Activated CD4-positive, CD25-positive, alpha-beta regulatory T cell (primary cell): Measurements from ENCODE around the gene EP300.
"Not testable (repeated sequence)": the region's sequence is repeated elsewhere in the genome, so short reads cannot be mapped to it uniquely, and the experiment has no call there.

Source experiments
- DNase-seq, 4 experiments: peaks; one replicate each; lab custom pipeline; 2025; lab: John Stamatoyannopoulos, UW

EP300 gene

DNA sequence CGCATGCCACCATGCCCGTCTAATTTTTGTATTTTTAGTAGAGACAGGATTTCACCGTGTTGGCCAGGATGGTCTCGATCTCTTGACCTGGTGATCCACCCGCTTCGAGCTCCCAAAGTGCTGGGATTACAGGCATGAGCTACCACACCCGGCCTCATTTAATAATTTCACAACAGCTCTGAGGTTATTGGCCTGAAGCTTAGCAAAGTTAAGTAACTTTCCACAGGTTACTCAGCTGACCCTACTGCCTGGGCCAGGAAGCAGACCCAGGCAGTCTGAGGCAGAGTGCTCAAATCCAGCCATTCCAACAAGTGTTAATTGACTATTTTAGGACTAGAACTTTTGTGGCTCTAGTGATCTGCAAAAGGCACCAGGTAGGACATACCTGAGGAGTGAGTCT lies 60.5 kb downstream of the EP300 start:
- no peak for DNase-seq

DNA sequence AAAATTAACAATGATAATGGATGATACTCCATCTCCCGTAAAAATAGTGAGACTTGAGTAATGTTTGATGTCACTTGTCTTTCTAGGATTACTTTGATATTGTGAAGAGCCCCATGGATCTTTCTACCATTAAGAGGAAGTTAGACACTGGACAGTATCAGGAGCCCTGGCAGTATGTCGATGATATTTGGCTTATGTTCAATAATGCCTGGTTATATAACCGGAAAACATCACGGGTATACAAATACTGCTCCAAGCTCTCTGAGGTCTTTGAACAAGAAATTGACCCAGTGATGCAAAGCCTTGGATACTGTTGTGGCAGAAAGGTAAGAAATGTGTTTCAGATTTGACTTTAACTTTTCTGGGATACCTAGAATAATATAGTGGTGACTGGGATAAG lies 64.7 kb downstream of the EP300 start:
- no peak for DNase-seq

DNA sequence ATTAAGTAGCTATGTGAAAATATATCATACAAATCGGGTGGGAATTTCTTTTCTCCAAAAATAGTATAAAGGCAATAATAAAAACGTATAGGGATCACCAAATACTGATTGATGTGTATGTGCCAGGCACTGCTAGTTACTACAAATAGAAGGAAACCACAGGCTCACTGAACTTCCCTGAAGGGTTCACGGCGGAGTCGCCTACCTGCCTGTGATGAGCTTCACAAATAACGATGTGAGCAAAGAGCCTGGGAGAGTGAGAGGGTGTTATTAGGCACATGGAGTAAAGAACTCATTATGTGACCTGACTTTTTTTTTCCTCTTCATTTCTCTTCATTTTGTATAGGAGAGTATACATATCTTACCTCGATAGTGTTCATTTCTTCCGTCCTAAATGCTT lies 76.8 kb downstream of the EP300 start:
- no peak for DNase-seq

DNA sequence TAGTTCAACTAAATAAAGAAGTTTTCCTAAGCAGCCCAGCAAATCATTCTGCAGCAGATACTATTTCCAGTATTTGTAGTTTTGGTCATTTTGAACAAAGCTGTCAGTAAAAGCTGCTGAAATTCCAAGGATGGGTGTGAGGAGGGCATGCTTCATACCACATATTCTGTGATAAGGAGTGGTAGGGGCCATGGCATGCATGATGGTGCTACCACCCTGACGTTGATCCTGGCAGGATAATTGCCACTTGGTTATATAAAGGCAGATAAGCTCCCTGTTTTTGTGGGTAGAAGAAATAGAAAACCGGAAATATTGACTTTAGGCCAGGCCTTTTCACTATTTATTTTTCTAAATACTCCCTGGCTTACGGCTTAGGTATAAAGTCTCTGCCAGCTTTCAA lies 79.6 kb downstream of the EP300 start:
- DNase-seq, result no peak

DNA sequence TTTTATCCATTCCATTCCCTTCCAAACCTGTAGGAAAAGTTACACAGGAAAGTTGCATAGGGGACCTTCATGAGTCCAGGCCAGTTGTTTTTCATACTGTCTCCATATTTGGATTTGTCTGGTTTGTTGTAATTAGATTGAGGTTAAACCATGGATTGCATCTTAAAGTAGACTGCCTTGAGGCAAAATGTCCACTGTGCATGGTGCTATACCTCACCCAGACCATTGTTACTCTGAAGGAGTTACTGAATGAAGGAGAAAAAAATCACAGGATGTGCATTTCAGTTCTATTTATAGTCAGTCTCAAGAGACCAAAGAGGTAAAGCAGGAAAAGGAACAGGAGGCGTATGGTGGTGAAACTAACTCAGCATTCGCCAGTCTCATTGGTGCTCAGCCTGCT lies 83.2 kb downstream of the EP300 start:
- DNase-seq, result no peak

DNA sequence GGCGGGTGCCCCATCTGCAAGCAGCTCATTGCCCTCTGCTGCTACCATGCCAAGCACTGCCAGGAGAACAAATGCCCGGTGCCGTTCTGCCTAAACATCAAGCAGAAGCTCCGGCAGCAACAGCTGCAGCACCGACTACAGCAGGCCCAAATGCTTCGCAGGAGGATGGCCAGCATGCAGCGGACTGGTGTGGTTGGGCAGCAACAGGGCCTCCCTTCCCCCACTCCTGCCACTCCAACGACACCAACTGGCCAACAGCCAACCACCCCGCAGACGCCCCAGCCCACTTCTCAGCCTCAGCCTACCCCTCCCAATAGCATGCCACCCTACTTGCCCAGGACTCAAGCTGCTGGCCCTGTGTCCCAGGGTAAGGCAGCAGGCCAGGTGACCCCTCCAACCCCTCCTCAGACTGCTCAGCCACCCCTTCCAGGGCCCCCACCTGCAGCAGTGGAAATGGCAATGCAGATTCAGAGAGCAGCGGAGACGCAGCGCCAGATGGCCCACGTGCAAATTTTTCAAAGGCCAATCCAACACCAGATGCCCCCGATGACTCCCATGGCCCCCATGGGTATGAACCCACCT lies 84.7 kb downstream of the EP300 start:
- DNase-seq, result no peak

DNA sequence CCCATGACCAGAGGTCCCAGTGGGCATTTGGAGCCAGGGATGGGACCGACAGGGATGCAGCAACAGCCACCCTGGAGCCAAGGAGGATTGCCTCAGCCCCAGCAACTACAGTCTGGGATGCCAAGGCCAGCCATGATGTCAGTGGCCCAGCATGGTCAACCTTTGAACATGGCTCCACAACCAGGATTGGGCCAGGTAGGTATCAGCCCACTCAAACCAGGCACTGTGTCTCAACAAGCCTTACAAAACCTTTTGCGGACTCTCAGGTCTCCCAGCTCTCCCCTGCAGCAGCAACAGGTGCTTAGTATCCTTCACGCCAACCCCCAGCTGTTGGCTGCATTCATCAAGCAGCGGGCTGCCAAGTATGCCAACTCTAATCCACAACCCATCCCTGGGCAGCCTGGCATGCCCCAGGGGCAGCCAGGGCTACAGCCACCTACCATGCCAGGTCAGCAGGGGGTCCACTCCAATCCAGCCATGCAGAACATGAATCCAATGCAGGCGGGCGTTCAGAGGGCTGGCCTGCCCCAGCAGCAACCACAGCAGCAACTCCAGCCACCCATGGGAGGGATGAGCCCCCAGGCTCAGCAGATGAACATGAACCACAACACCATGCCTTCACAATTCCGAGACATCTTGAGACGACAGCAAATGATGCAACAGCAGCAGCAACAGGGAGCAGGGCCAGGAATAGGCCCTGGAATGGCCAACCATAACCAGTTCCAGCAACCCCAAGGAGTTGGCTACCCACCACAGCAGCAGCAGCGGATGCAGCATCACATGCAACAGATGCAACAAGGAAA lies 85.4 kb downstream of the EP300 start:
- DNase-seq, result no peak

DNA sequence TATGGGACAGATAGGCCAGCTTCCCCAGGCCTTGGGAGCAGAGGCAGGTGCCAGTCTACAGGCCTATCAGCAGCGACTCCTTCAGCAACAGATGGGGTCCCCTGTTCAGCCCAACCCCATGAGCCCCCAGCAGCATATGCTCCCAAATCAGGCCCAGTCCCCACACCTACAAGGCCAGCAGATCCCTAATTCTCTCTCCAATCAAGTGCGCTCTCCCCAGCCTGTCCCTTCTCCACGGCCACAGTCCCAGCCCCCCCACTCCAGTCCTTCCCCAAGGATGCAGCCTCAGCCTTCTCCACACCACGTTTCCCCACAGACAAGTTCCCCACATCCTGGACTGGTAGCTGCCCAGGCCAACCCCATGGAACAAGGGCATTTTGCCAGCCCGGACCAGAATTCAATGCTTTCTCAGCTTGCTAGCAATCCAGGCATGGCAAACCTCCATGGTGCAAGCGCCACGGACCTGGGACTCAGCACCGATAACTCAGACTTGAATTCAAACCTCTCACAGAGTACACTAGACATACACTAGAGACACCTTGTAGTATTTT lies 86.1 kb downstream of the EP300 start:
- DNase-seq, result no peak

DNA sequence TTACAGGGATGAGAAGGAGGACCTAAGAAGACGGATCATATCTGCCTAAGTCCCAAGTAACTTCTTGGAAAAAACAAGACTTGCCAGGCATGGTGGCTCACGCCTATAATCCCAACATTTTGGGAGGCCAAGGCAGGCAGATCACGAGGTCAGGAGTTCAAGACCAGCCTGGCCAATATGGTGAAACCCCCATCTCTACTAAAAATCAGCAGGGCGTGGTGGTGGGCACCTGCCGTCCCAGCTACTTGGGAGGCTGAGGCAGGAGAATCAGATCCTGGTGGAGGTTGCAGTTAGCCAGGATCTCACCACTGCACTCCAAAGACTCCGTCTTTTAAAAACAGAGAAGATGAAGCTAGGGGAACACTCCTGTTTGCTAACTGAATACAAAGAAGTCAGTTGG lies 88.0 kb downstream of the EP300 start:
- not testable (repeated sequence) for DNase-seq

DNA sequence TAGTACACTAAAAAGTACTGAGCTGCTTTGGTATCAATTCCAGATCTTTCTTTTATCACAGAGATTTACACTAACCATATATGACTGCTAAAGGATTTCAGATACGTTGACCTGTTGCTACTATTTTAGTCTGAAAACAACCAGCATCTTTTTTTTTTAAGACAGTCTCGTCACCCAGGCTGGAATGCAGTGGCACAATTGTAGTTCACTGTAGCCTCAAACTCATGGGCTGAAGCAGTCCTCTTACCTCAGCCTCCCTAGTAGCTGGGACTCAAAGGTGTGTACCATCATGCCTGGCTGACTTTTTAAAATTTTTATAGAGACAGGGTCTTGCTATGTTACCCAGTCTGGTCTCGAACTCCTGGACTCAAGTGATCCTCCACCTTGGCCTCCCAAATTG lies 88.5 kb downstream of the EP300 start:
- DNase-seq, result no peak

DNA sequence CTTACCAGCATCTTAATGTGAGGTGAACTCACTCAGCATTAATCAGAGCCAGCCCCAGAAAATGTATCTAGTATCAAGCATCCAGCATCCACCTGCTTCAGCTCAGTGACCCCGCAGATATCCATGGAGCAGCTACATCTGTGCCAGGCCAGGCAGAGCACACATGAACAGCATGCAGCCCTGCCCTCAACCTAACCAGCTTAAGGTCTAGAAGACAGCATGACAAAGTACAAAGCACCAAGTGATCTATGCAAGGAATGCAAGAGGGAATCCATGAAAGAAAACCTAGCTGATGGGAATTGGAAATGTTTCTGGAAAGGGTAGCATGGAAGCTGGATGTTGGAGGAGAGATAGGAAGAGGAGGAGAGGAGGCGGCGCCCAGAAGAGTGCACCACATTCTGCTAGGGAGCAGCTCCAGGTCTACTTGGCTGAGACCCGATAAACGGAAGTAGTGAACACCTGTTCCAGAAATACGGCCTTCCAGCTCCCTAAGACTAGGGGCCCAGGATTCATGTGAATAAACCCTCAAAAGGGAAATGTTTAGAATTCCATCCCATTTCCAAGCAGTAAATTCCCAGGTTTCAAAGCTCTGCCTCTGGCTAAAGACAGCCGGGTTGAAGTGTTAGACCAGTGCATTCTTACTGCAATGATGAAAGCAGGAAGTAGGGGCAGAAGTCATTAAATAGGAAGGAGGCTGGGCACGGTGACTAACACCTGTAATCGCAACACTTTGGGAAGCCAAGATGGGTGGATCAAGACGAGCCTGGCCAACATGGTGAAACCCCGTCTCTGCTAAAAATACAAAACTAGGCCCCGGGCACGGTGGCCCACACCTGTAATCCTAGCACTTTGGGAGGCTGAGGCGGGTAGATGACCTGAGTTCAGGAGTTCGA lies 89.2 kb downstream of the EP300 start:
- no peak for DNase-seq

DNA sequence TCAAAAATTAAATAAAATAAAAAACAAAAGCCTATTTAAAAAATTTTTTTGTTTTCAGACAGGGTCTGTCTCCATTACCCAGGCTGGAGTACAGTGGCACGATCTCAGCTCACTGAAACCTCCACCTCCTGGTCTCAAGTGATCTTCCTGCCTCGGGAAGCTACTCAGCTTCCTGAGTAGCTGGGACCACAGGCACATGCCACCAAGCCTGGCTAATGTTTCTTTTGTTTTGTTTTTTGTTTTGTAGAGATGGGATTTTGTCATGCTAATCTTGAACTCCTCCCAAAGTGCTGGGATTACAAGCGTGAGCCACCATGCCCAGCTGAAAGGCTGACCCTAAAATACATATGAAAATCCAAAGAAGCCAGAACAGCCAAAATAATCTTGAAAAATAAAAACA lies 92.3 kb downstream of the EP300 start:
- DNase-seq, result no peak

DNA sequence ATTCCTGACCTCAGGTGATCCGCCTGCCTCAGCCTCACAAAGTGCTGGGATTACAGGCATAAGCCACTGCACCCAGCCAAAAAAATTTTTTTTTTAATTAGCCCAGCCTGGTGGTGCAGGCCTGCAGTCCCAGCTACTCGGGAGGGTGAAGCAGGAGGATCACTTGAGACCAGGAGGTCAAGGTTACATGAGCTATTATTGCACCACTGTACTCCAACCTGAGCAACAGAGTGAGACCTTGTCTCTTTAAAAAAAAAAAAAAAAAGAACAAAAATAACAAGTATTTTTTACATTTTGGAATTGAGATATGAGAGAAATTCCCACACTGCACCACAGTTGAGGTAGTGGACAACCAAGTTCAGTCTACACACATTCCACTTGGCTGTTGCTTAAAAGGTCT lies 99.1 kb downstream of the EP300 start:
- DNase-seq, result no peak

DNA sequence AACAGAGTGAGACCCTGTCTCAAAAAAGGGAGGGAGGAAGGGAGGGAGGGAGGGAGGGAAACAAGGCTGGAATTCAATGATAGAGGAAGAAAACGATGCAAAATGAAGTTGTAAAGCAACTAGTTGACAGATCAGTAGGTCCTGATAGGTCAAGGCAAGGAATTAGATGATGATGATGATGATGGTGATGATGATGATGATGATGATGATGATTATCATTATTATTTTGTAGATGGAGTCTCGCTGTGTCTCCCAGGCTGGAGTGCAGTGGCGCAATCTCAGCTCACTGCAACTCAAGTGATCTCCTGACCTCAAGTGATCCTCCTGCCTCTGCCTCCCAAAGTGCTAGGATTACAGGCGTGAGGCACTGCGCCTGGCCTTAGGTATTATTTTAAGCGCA lies 101.4 kb downstream of the EP300 start:
- no peak for DNase-seq

DNA sequence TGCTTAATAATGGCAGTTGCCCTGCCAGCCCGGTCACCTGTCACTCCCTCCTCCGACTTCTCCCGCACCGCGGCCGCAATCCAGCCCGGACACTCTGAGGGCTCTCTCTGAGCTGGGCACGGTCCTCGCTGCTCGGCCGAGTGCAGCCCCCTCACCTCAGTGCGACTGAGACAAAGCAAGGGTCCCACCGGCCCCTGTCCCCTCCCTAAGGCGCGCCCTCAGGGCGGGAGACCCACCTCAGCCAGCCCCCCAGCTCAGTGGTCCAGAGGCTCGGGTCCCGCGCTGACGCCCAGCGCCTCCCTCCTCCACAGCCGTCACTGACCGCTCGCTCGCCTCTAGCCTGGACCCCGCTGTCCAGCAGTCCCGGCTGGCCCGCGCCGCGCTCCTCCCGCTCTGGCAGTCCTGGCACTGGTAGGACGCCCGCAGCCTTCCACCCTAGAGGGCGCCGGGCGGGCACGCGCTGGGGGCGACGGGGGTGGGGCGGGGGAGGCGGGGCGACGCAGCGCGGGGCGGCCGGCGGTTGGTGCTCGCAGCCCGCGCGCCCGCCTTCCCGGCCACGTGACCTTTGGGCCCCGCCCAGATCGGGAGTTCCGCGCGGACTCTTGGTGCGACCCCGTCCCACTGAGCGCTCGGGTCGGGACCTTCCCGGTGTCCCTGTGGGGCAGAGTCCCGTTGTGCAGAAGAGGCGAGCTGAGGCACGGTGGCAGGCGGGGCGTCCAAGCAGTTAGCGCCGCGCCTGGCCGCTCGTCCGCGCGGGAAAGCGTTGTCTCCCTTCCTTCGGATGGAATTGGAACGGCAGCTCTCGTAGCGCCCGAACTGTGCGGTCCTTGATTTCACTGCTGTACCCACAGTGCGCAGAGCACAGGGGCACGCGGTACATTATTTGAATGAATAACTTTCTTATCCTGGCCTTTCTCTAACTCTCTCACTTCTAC lies 104.9 kb downstream of the EP300 start:
- DNase-seq, result peak; percentile 65 to 70 (median 68)

DNA sequence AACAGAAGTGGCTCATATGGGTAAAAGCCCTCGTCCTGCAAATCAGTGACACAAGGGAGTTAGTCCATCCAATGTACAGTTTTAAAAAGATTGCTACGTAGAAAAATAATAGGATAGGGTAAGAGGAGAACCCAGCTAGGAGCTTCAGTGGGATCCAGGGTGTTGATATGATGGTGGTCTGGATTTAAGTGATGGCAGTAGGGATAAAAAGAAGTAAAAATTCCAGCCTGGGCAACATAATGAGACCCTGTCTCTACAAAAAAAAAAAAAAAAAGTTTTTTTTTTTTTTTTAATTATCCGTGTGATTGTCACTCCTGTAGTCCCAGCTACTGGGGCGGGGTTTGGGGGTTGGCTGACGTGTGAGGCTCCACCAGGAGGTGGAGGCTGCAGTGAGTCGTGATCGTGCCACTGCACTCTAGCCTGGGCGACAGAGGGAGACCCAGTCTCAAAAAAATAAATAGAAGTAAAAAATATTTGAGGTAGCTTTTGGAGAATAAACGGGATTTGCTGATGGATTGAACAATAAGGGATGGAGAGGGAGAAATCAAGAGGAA lies 105.7 kb downstream of the EP300 start:
- DNase-seq, result peak in 1 of 4 experiments; percentile 6

DNA sequence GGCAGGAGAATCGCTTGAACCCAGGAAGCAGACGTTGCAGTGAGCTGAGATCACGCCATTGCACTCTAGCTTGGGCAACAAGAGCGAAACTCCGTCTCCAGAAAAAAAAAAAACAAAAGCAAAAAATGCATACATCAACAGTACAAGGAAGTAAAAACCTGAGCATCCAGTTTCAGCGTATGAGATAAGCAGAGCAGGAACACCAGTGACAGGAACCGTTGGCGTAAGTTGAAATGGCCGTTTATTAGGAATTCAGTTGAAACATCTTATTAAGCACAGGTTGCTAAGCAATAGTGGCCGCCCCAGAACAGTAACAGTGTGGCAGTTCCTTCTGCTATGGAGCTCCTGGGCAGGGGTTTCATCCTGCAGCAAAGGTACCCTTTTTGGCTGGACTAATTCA lies 108.7 kb downstream of the EP300 start:
- DNase-seq, result no peak

DNA sequence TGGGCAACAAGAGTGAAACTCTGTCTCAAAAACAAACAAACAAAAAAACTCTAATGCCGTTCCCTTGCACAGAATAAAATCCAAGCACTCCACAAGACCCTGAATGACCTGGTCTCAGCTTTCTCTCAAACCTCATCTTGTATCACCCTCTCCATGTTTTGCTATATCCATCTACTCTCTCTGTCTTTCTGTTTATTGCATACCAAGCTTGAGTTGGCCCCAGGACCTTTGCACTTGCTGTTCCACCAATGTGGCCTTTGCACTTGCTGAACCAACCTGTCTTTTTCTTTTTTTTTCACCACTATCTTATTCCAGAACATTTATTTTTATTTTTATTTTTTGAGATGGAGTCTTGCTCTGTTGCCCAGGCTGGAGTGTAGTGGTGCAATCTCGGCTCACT lies 110.7 kb downstream of the EP300 start:
- DNase-seq, result no peak

DNA sequence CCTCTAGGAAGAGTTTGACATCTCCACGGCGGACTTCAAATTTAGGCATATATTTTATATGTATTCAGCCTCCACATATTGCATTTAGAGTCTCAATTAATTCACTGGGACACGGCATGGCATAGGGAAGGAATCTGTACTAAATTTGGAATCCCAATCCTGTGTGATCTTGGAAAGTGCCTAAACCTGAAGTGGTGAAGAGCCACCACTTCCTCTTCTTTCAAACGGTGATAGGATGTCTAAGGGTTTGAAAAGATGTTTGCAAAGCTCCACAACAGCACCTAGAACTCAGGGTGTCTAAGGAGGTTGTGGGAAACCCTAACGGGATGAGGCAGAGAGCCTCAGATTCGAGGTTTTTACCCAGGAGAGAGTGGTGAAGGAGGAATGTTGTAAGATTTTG lies 111.7 kb downstream of the EP300 start:
- no peak for DNase-seq

DNA sequence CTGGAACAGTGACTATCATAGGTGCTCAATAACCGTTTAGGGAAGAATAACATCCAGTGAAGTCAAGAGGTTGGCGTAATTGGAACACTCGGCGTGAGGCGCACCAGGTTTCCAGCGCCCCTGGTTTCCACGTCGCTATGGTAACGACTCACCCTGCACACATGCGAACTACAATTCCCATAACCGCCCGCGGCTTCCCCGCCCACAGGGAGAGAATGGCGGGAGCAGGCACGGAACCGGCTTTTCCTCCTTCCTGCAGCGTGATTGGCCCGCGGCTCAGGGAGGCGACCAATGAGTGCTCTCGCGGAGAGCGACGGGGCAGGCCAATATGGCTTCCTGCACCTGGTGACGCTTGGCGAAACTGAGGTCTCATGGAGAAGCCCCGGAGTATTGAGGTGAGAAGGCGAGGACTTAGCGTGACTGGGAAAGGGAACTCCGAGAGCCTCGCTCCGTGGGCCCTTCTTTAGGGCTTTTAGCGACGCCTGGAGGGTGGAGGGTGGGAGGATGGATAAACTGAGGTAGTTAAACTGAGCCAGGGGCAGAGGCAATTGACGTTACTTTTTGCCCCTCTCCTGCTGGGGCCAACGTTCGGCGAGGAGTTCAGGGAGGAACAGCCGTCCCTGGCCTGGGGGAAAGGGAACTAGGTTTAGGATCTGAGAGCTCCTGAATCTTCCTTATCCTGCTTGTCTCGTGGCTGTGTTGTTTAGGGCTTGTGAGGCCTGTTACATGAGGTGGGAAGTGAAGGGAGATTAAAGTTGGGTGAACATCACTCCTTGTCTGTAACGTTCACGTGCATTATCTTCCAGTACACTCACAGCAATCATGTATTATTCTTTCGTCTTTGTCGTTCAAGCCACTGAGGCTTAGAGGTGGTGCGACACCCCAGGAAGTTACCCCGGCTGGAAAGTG lies 112.9 kb downstream of the EP300 start, which contains the start of gene L3MBTL2:
Gene L3MBTL2 (plus strand): TSS at position 321 of the 909 bp plus-strand sequence. CDS start 51 bp downstream, at position 372.
- DNase-seq, result peak; percentile 94 to 97 (median 94)
